ENCODE data around the gene DOLK.

Gene DOLK

GRCh38 chr9:128903871-128904620, 43.4 kb downstream of the DOLK start:
- peak in 1 of 2 donors; percentile 23 for DNase-seq

GRCh38 chr9:128903079-128903461, 44.3 kb downstream of the DOLK start:
- DNase-seq, result no peak

- DNase-seq, result peak; percentile 80 to 86
These were observed 44.9 kb downstream of the DOLK start for GRCh38 chr9:128902351-128903078.

- DNase-seq, result no peak
These were observed 45.6 kb downstream of the DOLK start for GRCh38 chr9:128901822-128902221.

GRCh38 chr9:128901379-128901778, 46.0 kb downstream of the DOLK start:
- no peak for DNase-seq

GRCh38 chr9:128899566-128900322, 47.7 kb downstream of the DOLK start:
- DNase-seq, result peak; percentile 28 to 30

- DNase-seq, result no peak
These were observed 48.4 kb downstream of the DOLK start for GRCh38 chr9:128898845-128899565.

GRCh38 chr9:128898382-128898781, 49.0 kb downstream of the DOLK start:
- no peak for DNase-seq

GRCh38 chr9:128895556-128895955, 51.8 kb downstream of the DOLK start:
- no peak for DNase-seq

All from stimulated activated CD4-positive, alpha-beta T cell treated with anti-CD3 and anti-CD28 coated beads, Interleukin-2, amount 100 ng/mL, for 24 hours (primary cell).